Progenitor cell of endocrine pancreas (in vitro differentiated cells): ENCODE results near the gene LDB3. TPM values are rescaled to one million over a fixed set of nuclear protein-coding genes. Genes with fewer than 3 reads are reported as not detected.
A peak's percentile ranks its signal among the peaks of the same experiment; 100 is the strongest.

Experiments used
- DNase-seq: peaks from one replicate; pipeline ENCODE4 v3.0.0; 2021; ENCODE audit warnings: low spot score; ENCODE audit not compliant: unreplicated experiment
- H3K27ac Mint-ChIP-seq: 2 replicates; pipeline ENCODE4 v1.8.0; 2021; ENCODE audit warnings: mild to moderate bottlenecking, moderate library complexity, mixed read lengths
- H3K27me3 Mint-ChIP-seq: 2 replicates; pipeline ENCODE4 v1.8.0; 2021; ENCODE audit warnings: mixed read lengths
- H3K36me3 Mint-ChIP-seq: 2 replicates; pipeline ENCODE4 v1.8.0; 2022; ENCODE audit warnings: mixed read lengths; ENCODE audit not compliant: insufficient read depth
- H3K4me1 Mint-ChIP-seq: 2 replicates; pipeline ENCODE4 v1.8.0; 2021; ENCODE audit warnings: low read depth, mixed read lengths
- H3K4me3 Mint-ChIP-seq: 2 replicates; pipeline ENCODE4 v1.8.0; 2021; ENCODE audit warnings: low read depth, mild to moderate bottlenecking, moderate library complexity, mixed read lengths
- H3K9me3 Mint-ChIP-seq: 2 replicates; pipeline ENCODE4 v1.8.0; 2021; ENCODE audit warnings: low read depth, mixed read lengths
- total RNA-seq: library from RNA; stranded (reverse); gene quantifications from 2 replicates; pipeline ENCODE4 v1.2.1, GENCODE V29; 2021
- TF ChIP-seq, protein P1 (sequence below): fragments of 200-600 bp; sonication (generic); IDR thresholded peaks from one replicate; pipeline ENCODE4 v1.5.0; 2021; ENCODE audit warnings: antibody characterized with exemption, mild to moderate bottlenecking; ENCODE audit not compliant: unreplicated experiment

Gene LDB3
- total RNA-seq, 1 donor from 2014 or later, result 0.26 TPM

DNA sequence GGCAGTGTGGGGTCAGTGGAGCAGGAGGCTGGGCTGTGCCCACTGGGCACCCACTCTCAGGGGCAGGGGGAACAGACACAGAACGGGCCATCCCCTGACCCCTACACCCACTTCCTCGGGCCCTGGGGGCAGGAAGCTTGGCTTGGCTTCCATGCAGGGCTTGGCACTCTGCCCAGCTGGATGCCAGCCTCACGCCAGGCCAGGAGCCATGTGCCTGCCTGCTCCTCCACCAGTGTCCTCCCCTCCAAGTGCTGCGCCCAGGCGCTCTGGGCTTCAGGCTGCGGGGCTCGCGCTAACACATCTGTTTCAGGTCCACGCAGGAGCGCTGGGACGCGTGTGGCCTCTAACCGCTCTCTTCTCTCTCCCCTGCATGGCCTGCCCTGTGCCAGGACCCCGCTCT, 12.7 kb downstream of the LDB3 start:
- Mint-ChIP-seq H3K9me3 (no peaks in the 10 kb centered on the region), H3K27ac (no peak overlapping the region), H3K4me3 (no peak overlapping the region), H3K27me3 (peaks cover 13% of the 10 kb centered on the region), H3K36me3 (no peaks in the 10 kb centered on the region), H3K4me1 (no peaks in the 10 kb centered on the region)
- TF ChIP-seq, protein P1, sequence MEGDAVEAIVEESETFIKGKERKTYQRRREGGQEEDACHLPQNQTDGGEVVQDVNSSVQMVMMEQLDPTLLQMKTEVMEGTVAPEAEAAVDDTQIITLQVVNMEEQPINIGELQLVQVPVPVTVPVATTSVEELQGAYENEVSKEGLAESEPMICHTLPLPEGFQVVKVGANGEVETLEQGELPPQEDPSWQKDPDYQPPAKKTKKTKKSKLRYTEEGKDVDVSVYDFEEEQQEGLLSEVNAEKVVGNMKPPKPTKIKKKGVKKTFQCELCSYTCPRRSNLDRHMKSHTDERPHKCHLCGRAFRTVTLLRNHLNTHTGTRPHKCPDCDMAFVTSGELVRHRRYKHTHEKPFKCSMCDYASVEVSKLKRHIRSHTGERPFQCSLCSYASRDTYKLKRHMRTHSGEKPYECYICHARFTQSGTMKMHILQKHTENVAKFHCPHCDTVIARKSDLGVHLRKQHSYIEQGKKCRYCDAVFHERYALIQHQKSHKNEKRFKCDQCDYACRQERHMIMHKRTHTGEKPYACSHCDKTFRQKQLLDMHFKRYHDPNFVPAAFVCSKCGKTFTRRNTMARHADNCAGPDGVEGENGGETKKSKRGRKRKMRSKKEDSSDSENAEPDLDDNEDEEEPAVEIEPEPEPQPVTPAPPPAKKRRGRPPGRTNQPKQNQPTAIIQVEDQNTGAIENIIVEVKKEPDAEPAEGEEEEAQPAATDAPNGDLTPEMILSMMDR, result no peak
- no peak for DNase-seq

DNA sequence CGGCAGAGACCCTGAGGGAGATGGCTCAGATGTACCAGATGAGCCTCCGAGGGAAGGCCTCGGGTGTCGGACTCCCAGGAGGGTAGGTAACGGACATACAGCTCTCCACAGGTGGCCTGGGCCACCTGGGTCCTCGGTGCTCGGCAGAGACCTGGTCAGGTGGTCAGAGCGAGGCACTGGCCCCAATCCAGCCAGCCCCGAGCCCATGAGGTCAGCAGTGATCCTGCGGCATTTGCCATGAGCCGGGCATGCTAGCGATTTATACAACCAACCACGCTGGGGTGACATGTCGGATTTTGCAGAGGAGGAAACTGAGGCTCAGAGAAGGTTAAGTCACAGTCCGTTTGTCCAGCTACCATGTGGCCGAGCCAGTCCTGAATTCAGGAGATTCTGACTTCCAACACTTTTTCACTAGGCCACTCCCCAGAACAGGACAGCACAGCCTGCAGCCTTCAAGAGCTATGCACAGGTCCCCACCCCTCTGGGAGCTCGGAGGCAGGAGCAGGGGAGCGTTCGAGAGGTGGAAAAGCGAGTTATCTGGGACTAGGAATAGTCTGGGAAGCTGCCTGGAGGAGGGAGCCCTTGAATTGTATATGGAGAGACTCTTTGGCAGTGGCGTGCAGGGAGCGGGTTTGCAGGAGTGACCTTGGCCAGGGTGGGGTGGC, 13.5 kb downstream of the LDB3 start:
- H3K4me1 Mint-ChIP-seq, result no peaks in the 10 kb centered on the region
- no peak overlapping the region for H3K27ac Mint-ChIP-seq
- TF ChIP-seq, protein P1, result no peak
- H3K27me3 Mint-ChIP-seq, result peaks cover 13% of the 10 kb centered on the region
- no peaks in the 10 kb centered on the region for H3K9me3 Mint-ChIP-seq
- no peak overlapping the region for H3K4me3 Mint-ChIP-seq
- no peaks in the 10 kb centered on the region for H3K36me3 Mint-ChIP-seq
- DNase-seq, result no peak

DNA sequence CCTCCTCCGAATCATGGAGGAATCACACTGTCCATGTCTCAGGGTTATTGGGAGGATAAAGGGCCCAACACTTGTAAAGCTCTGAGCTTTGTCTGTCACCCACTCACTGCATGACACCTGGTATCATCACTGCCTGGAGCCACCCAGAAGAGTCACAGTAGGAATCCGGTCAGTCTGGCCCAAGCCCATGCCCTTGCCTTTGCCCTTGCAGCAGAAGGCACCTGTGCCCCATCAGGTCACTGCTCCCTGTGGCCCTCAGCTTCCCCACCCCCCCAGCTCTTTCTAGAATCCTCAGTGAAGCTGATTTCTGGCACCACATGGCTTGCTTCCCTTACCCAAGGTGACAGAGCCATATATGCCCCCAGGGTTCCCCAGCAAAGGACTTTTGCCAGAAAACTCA, 14.4 kb downstream of the LDB3 start:
- no peak overlapping the region for H3K4me3 Mint-ChIP-seq
- TF ChIP-seq, protein P1, result no peak
- DNase-seq, result no peak
- H3K9me3 Mint-ChIP-seq, result no peaks in the 10 kb centered on the region
- no peaks in the 10 kb centered on the region for H3K36me3 Mint-ChIP-seq
- no peaks in the 10 kb centered on the region for H3K4me1 Mint-ChIP-seq
- peaks cover 13% of the 10 kb centered on the region for H3K27me3 Mint-ChIP-seq
- H3K27ac Mint-ChIP-seq, result no peak overlapping the region

DNA sequence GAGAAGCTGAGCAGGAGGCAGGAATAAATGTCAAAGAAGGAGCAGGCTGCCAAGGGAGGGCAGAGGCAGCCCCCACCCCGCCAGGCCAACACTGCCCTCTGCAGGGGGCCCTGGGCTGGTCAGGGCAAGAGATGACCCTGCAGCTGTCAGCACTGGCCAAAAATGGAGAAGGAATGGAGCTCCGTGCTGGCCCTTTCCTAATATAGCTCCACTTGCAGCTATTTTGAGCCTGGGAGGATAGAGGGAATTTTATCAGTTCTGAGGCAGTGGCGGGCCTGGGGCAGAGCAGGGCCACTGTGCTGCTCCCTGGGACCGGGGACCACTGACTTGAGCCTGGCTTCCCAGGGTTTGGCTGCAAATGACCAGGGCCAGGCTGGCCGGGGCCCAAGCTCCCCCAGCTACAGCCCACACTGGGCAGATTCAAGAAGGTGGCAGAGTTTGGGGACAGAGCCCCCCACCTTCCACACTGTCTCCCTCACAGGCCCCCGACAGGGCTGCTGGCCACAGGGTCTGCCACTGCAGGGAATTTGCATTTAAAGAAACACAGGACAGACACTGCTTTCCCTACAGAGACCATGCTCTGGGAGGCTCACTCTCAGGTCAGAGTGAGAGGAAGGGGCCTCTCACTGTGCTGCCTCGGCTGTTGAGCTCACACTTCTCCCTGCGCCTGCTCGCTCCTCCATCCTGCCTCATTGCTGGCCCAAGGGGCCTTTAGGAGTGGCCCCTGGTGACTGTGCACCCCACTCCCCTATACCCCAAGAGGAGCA, 16.2 kb downstream of the LDB3 start:
- no peak overlapping the region for H3K4me3 Mint-ChIP-seq
- DNase-seq, result no peak
- peaks cover 17% of the 10 kb centered on the region for H3K27me3 Mint-ChIP-seq
- H3K9me3 Mint-ChIP-seq, result no peaks in the 10 kb centered on the region
- H3K4me1 Mint-ChIP-seq, result peaks cover 4% of the 10 kb centered on the region
- no peaks in the 10 kb centered on the region for H3K36me3 Mint-ChIP-seq
- TF ChIP-seq, protein P1, result peak; percentile 55
- no peak overlapping the region for H3K27ac Mint-ChIP-seq

DNA sequence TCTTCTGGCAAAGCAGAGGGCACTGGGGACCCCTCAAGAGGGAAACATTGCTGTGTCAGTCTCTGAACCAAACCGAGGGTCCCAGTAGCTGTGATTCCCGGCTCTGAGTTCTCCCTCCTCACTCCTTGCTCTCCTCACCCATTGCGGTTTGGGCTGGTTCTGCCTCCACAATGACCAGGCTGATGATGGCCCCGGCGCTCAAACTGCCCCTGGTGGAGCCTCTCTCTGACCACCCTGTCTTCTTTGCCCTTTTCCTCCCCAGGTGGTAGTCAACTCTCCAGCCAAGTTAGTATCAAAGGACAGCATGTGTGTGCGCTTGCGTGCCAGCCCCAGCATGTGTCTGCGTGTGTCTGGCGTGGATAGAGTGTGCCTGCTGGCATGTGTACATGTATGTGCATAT, 17.1 kb downstream of the LDB3 start:
- Mint-ChIP-seq H3K4me3 (no peak overlapping the region), H3K27ac (no peak overlapping the region), H3K4me1 (peaks cover 4% of the 10 kb centered on the region), H3K9me3 (no peaks in the 10 kb centered on the region), H3K36me3 (no peaks in the 10 kb centered on the region), H3K27me3 (peaks cover 17% of the 10 kb centered on the region)
- TF ChIP-seq, protein P1, result no peak
- DNase-seq, result no peak
